Ectodermal cell (in vitro differentiated cells): ENCODE data around the gene SYMPK.

Experiments
- H3K27ac ChIP-seq: 2 replicates; pipeline ENCODE4 v1.7.0; 2013; ENCODE audit warnings: mild to moderate bottlenecking, low read depth, low read length; ENCODE audit not compliant: insufficient read depth, poor library complexity, severe bottlenecking
- H3K27me3 ChIP-seq: 2 replicates; pipeline ENCODE4 v1.7.0; 2013; ENCODE audit warnings: mild to moderate bottlenecking, low read length; ENCODE audit not compliant: insufficient read depth, control insufficient read depth, poor library complexity, severe bottlenecking
- H3K36me3 ChIP-seq: one replicate; pipeline ENCODE4 v1.7.0; 2013; ENCODE audit warnings: low read length; ENCODE audit not compliant: control insufficient read depth, insufficient read depth
- H3K4me1 ChIP-seq: one replicate; pipeline ENCODE4 v1.7.0; 2013; ENCODE audit warnings: low read length; ENCODE audit not compliant: control insufficient read depth, insufficient read depth
- H3K4me3 ChIP-seq: 2 replicates; pipeline ENCODE4 v1.7.0; 2013; ENCODE audit warnings: low read depth, low read length, control low read depth; ENCODE audit not compliant: insufficient read depth
- H3K9me3 ChIP-seq: 2 replicates; pipeline ENCODE4 v1.7.0; 2013; ENCODE audit warnings: mild to moderate bottlenecking, low read length, moderate library complexity; ENCODE audit not compliant: control insufficient read depth
- WGBS, 2 experiments: methylation state at CpG; one replicate each; pipeline ENCODE4 v1.1.7; 2013; ENCODE audit warnings: missing lambda C conversion rate in 2 of 2; 5-methylcytosine and 5-hydroxymethylcytosine counted together

The SYMPK gene

DNA sequence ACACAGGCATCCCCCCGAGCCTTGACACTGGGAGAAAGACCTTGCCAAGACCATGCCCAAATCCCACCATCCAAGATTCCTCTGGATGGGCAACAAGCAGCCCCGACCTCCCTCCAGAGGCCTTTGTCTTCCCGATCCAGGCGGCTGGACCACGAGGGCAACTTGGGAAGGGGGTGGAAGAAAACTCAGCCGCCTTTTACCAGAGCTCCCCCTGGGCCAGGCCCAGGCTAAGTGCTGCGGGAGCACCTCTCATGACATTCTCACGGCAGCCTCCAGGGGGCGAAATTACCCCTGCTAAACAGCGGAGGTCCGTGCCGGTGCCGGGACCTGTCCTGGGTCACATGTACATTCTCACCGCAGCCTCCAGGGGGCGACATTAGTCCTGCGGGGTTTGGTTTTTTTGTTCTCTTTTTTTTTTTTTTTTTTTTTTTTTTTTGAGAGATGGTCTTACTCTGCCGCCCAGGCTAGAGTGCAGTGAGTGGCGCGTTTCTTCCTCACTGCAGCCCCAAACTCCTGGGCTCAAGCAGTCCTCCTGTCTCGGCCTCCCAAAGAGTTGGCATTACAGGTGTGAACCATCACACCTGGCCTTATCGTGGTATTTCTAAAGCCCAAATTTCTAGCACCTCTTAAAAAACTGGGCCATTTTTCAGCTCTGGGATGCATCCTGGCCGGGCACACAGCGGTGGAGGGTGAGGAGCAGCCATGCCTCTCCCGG, 45.8 kb downstream of the SYMPK start:
- Histone ChIP-seq H3K36me3 (peaks cover 2% of the 10 kb centered on the region), H3K4me3 (peak overlapping the region; percentile 4), H3K27ac (peak overlapping the region; percentile 74), H3K27me3 (peaks cover 4% of the 10 kb centered on the region), H3K9me3 (no peaks in the 10 kb centered on the region), H3K4me1 (peaks cover 21% of the 10 kb centered on the region)
- 18 to 19% methylated on average over 24 of the region's 24 CpGs for WGBS, 2 experiments

DNA sequence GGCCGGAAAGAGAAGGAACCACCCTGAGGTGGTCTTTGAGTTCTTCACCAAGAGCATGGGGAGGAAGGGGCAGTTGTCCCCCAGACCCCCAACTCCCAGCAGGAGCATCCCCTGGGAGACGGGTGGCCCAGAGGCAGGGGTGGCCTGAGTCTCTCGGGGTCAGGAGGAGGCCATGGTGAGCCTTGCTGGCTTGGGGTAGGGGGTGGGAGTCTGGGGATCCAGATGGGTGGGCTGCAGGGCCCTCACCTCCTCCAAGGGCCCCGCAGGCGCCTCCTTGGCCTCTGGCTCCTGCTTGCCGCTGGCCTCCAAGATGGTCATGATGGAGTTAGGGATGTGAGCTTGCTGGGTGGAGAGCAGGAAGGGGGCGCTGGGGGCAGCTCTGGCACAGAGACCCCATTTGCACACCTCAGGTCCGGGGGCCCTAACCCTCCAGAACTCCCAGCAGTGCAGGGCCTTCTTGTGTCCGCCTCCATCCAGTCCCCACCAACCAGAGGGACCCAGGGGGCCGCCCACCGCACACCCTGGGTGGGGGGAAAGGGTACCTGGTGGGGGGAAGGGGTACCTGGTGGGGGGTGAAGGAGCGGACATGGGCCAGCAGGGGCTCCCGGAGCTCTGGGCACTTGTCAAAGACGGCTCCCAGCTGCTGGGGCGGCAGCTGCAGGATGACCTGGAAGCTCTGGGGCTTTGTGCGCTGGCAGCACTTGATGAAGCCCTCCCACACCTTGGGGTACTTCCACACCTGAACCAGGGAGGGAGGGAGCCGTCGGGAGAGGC, 46.5 kb downstream of the SYMPK start:
- H3K27ac ChIP-seq: peak overlapping the region; percentile 74
- H3K4me3 ChIP-seq: peak overlapping the region; percentile 57

DNA sequence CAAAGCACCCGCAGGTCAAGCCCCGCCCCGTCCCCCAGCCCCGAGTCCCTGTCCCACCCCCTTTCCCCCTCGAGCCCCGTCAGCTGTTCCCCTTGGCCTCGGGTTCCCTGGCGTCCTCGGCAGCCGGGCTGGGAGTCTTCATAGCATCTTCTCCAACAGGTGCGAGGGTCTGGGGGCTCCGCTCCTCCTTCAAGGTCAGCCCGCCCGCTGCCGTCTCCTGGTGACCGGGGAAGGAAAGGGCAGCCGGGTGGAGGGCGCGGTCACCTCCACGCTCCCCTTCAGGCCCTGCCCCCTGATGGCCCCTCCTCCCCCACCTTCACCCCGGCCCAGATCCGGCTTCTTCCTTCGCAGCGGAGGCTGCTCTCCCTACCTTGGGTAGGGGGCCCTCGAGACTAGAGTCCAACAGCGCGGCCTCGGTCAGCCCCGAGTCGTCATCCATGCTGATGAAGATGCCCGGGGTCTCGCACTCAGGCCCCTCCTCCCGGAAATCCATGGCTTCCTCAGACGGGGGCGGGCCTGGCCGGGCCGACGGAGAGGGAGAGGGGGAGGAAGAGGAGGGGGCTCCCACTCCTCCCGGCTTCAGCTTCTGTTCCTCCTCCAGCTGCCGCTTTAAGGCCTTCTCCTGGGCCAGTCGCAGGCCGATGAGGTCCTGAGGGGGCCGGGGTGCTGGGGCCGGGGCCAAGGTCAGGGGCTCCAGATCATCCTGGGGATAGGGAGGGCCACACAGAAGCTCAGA, 47.3 kb downstream of the SYMPK start:
- Histone ChIP-seq H3K4me1 (peaks cover 21% of the 10 kb centered on the region), H3K36me3 (peaks cover 2% of the 10 kb centered on the region), H3K9me3 (no peaks in the 10 kb centered on the region), H3K27me3 (peaks cover 4% of the 10 kb centered on the region), H3K4me3 (peak overlapping the region; percentile 57), H3K27ac (no peak overlapping the region)
- 1 to 2% methylated on average over 44 of the region's 44 CpGs for WGBS, 2 experiments

More for the DNA sequence above, 46.5 kb downstream of the SYMPK start:
- no peaks in the 10 kb centered on the region for H3K9me3 ChIP-seq
- peaks cover 2% of the 10 kb centered on the region for H3K36me3 ChIP-seq
- peaks cover 4% of the 10 kb centered on the region for H3K27me3 ChIP-seq
- WGBS, 2 experiments: 44% methylated on average over 18 of the region's 18 CpGs
- H3K4me1 ChIP-seq: peaks cover 21% of the 10 kb centered on the region

DNA sequence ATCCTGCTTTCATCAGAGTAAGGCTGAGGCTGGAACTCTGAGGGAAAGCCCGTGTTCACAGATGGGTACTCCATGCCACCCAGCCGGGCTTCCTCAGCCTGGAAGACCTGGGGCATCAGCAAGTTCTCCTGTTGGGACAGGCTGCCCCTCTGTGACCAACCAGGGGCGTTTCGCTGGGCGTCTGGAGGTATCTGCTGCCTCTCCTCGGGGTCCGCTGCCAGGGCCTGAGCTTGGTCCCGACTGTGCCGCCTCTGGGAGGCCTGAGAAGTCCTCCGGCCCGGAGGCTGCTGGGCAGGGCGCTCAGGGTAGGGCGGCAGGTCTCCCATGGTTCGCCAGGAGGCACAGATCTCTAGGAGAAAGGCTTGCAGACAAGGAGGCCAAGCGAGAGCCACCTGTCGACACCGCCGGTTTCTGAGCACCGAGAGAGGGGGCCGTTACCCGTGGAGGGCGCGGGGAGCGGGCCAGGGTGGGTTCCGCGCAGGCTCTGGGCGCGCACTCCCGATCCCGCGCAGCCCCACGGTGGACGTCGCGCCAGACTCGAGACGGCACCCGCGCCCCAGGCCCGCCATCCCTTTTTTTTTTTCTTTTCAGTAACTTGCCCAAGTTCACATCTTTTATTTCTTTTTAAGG, 48.0 kb downstream of the SYMPK start, which contains the start of gene RSPH6A:
TSS of gene RSPH6A (minus strand) at position 458 of the 630 bp plus-strand sequence. CDS start at position 326, 132 bp downstream.
- Histone ChIP-seq H3K36me3 (no peaks in the 10 kb centered on the region), H3K4me3 (peak within 1 kb of the TSS; percentile 57), H3K27ac (no peak within 1 kb of the TSS), H3K27me3 (peaks cover 4% of the 10 kb centered on the region), H3K9me3 (no peaks in the 10 kb centered on the region), H3K4me1 (peaks cover 21% of the 10 kb centered on the region)
- 18 to 19% methylated on average over 40 of the region's 40 CpGs for WGBS, 2 experiments

DNA sequence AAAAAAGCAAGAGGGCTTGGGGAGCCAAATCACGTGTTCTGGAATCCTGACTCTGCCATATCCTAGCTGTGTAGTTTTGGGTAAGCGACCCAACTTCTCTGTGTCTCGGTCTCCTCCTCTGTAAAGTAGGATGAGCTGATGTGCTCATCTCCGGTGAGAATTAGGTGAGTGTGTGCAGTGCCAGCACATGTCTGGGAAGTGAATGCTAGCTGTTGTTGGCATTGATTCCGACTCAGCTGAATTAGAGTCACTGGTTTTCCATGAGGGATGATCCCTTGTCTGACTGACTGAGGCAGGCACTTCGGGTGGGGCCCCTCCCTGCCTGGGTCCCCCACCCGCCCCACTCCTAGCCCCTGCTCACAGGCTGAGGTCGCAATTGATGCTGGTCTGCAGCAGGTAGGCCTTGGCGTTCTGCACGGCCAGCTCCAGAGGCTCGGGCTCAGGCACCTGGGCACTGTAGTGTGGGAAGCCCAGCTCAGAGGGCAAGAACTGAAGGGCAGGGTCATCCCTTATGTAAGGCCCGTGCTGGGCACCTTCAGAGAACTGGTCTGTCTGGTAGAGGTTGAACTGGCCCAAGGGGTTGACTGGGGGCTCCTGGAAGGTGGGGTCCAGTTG, 48.7 kb downstream of the SYMPK start:
- Histone ChIP-seq H3K36me3 (no peaks in the 10 kb centered on the region), H3K4me3 (no peak overlapping the region), H3K27ac (no peak overlapping the region), H3K9me3 (no peaks in the 10 kb centered on the region), H3K4me1 (peaks cover 21% of the 10 kb centered on the region), H3K27me3 (peaks cover 4% of the 10 kb centered on the region)
- WGBS, 2 experiments: 93 to 94% methylated on average over 12 of the region's 12 CpGs

DNA sequence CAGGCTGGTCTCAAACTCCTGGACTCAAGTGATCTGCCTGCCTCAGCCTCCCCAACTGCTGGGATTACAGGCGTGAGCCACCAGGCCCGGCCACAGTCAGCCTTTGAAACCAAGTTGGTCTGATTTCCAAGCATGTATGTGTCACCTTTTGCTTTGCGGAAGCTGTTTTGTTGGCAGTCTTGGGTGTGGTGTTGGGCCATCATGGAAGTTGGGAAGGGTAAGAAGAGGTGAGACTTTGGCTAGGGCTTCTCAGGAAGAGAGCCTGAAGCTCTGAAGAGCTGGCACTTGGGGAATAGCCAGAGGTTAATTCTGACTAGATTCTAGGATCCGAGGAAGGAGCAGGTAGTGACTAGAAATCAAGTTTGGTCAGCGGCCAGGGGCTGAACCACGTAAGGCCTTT, 50.6 kb downstream of the SYMPK start:
- Histone ChIP-seq H3K4me3 (no peak overlapping the region), H3K36me3 (no peaks in the 10 kb centered on the region), H3K4me1 (peaks cover 14% of the 10 kb centered on the region), H3K27me3 (peaks cover 4% of the 10 kb centered on the region), H3K9me3 (no peaks in the 10 kb centered on the region), H3K27ac (no peak overlapping the region)
- 91 to 92% methylated on average over 6 of the region's 6 CpGs for WGBS, 2 experiments

DNA sequence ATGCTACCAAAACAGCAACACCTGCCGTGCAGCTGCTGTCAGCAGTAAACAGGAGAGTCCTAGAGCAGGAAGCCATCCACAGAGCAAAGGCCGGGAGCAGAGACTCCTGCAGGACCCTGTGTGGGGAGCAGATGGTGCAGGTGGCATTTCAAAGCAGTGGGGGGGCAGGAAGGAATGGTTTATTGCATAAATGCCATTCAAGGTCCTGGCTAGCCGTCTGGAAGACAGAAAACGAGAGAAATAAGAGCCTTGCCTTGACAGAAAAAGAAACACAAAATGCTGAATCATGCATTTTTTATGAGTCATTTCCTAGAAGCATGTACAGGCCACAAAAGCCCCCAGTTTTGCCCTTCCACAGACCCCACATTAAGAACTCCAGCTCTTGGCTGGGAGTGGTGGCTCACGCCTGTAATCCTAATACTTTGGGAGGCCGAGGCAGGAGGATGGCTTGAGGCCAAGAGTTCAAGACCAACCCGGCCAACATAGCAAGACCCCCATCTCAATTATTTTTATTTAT, 53.2 kb downstream of the SYMPK start:
- Histone ChIP-seq H3K27me3 (no peaks in the 10 kb centered on the region), H3K9me3 (no peaks in the 10 kb centered on the region), H3K4me3 (no peak overlapping the region), H3K27ac (no peak overlapping the region), H3K4me1 (no peaks in the 10 kb centered on the region), H3K36me3 (no peaks in the 10 kb centered on the region)
- WGBS, 2 experiments: 78 to 81% methylated on average over 6 to 7 of the region's 7 CpGs

DNA sequence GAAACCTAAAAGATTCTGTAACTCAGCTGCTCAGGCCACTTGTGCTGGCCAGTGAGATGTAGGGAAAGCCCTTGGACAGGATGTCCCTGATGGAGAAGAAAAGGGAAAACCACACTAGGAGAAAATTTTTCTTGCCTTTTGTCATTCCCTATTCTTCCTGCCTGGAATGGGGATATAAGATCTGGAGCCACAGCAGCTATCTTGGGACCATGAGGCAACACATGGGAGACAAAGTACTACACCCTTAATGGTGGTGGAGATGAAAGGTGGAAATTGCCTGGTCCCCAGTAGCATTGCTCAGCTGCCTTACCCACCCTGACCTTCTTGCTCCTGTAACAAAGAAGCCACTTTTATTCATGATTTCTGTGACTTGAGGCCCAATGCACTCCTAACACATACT, 57.2 kb downstream of the SYMPK start:
- Histone ChIP-seq H3K4me1 (no peaks in the 10 kb centered on the region), H3K9me3 (no peaks in the 10 kb centered on the region), H3K27me3 (no peaks in the 10 kb centered on the region), H3K27ac (no peak overlapping the region), H3K4me3 (no peak overlapping the region), H3K36me3 (no peaks in the 10 kb centered on the region)

DNA sequence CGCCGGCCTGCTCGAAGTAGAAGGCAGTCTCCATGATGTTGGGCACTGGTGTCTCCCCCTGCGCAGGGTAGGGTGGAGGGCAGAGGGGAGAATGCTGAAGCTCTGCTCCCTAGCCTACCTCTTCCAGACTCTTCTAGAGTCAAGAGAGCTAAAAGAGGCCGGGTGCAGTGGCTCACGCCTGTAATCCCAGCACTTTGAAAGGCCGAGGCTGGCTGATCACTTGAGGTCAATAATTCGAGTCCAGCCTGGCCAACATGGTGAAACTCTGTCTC, 58.1 kb downstream of the SYMPK start:
- Histone ChIP-seq H3K27ac (no peak overlapping the region), H3K36me3 (no peaks in the 10 kb centered on the region), H3K27me3 (no peaks in the 10 kb centered on the region), H3K9me3 (no peaks in the 10 kb centered on the region), H3K4me3 (no peak overlapping the region), H3K4me1 (no peaks in the 10 kb centered on the region)
- WGBS, 2 experiments: 83 to 94% methylated on average over 8 of the region's 8 CpGs
